Neural crest cell (in vitro differentiated cells): Measurements from ENCODE around the gene GCNT1. TPM values are rescaled to one million over a fixed set of nuclear protein-coding genes. Genes with fewer than 3 reads are reported as not detected.

Source experiments
- DNase-seq: peaks from one replicate; pipeline ENCODE4 v3.0.0; 2021; ENCODE audit warnings: low read depth, mixed read lengths, low spot score
- H3K27ac Mint-ChIP-seq: one replicate; pipeline ENCODE4 v1.8.0; 2021; ENCODE audit warnings: mild to moderate bottlenecking, mixed read lengths; ENCODE audit not compliant: unreplicated experiment
- H3K27me3 Mint-ChIP-seq: 2 replicates; pipeline ENCODE4 v1.8.0; 2021; ENCODE audit warnings: low read depth, mild to moderate bottlenecking, mixed read lengths
- H3K36me3 Mint-ChIP-seq: 2 replicates; pipeline ENCODE4 v1.8.0; 2021; ENCODE audit warnings: low read depth, mild to moderate bottlenecking, mixed read lengths
- H3K4me1 Mint-ChIP-seq: 2 replicates; pipeline ENCODE4 v1.8.0; 2021; ENCODE audit warnings: mixed read lengths
- H3K4me3 Mint-ChIP-seq: one replicate; pipeline ENCODE4 v1.8.0; 2021; ENCODE audit warnings: mild to moderate bottlenecking, mixed read lengths
- H3K9me3 Mint-ChIP-seq: 2 replicates; pipeline ENCODE4 v1.8.0; 2021; ENCODE audit warnings: mixed read lengths
- total RNA-seq: library from RNA; stranded (reverse); gene quantifications from 2 replicates; pipeline ENCODE4 v1.2.1, GENCODE V29; 2021
- TF ChIP-seq, protein P1 (sequence below): fragments of 200-600 bp; sonication (generic); conservative IDR thresholded peaks from 2 replicates; pipeline ENCODE4 v1.5.0; 2021; ENCODE audit warnings: antibody characterized with exemption, mild to moderate bottlenecking

GCNT1 gene
- total RNA-seq, 1 donor from 2014 or later, result 1.6 TPM

DNA sequence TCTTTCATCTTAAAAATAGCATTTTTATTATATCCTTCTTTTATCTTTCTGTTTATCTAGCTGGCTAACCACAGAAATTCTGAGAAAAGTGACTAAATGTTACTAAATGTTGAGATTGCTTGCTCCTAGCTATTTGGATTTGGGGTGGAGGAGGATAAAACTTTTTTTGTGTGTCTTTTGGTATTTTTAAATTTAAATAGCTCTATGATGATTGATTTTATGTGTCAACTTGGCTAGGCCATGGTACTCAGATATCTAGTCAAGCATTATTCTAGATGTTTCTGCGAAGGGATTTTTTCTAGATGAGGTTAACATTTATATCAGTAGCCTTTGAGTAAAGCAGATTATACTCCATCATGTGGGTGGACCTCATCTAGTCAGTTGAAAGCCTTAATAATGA is 75.0 kb downstream of the GCNT1 start:
- no peak for DNase-seq
- Mint-ChIP-seq H3K4me3 (no peak overlapping the region), H3K36me3 (no peaks in the 10 kb centered on the region), H3K27ac (no peak overlapping the region), H3K9me3 (peaks cover 3% of the 10 kb centered on the region), H3K27me3 (no peaks in the 10 kb centered on the region), H3K4me1 (peaks cover 9% of the 10 kb centered on the region)
- TF ChIP-seq, protein P1, sequence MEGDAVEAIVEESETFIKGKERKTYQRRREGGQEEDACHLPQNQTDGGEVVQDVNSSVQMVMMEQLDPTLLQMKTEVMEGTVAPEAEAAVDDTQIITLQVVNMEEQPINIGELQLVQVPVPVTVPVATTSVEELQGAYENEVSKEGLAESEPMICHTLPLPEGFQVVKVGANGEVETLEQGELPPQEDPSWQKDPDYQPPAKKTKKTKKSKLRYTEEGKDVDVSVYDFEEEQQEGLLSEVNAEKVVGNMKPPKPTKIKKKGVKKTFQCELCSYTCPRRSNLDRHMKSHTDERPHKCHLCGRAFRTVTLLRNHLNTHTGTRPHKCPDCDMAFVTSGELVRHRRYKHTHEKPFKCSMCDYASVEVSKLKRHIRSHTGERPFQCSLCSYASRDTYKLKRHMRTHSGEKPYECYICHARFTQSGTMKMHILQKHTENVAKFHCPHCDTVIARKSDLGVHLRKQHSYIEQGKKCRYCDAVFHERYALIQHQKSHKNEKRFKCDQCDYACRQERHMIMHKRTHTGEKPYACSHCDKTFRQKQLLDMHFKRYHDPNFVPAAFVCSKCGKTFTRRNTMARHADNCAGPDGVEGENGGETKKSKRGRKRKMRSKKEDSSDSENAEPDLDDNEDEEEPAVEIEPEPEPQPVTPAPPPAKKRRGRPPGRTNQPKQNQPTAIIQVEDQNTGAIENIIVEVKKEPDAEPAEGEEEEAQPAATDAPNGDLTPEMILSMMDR, result no peak

- TF ChIP-seq, protein P1, result no peak
- DNase-seq, result no peak
- peaks cover 2% of the 10 kb centered on the region for H3K9me3 Mint-ChIP-seq
- H3K27ac Mint-ChIP-seq, result no peak overlapping the region
- H3K4me1 Mint-ChIP-seq, result peaks cover 9% of the 10 kb centered on the region
- H3K27me3 Mint-ChIP-seq, result no peaks in the 10 kb centered on the region
- no peak overlapping the region for H3K4me3 Mint-ChIP-seq
- H3K36me3 Mint-ChIP-seq, result no peaks in the 10 kb centered on the region
Observed at GRCh38 chr9:76537150-76537646, 78.2 kb downstream of the GCNT1 start.

DNA sequence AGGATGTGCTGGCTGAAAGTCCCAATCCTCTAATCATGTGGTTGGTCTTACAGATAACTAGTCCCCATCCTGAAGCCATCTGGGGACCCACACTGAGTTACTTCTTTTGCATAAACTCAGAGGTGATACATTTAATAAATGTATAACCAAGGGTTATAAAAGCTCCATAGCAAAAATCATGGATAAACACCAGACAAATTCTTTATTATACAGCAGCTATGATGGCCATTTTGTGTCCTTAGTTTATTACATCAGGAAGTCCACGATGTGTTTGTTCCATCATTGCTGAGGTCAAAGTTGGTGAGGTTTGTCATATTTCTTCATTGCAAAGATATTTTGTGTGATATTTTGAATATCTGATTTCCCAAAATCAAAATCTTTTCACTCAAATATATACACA is 80.2 kb downstream of the GCNT1 start:
- TF ChIP-seq, protein P1, result no peak
- DNase-seq, result no peak
- Mint-ChIP-seq H3K27me3 (no peaks in the 10 kb centered on the region), H3K9me3 (no peaks in the 10 kb centered on the region), H3K36me3 (no peaks in the 10 kb centered on the region), H3K27ac (no peak overlapping the region), H3K4me1 (peaks cover 9% of the 10 kb centered on the region), H3K4me3 (no peak overlapping the region)

DNA sequence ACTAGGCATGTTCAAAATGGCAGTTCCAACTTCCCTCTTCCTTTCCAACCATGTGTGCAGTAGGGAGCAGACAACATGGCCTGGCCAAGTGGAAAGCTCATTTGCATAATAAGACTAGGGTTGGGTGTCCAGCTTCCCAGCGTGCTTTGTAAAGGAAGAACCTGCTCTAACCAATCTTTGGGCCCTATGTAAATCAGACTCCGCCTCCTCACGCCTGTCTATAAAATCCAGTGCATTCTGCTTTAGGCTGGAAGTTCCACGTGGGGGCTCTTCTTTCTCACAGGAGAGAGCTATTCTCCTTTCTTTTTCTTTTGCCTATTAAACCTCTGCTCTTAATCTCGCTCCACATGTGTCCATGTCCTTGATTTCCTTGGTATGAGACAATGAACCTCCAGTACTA is 83.4 kb downstream of the GCNT1 start:
- Mint-ChIP-seq H3K27ac (no peak overlapping the region), H3K4me3 (no peak overlapping the region), H3K36me3 (no peaks in the 10 kb centered on the region), H3K27me3 (no peaks in the 10 kb centered on the region), H3K9me3 (peaks cover 2% of the 10 kb centered on the region), H3K4me1 (peaks cover 8% of the 10 kb centered on the region)
- DNase-seq, result no peak
- TF ChIP-seq, protein P1, result no peak

DNA sequence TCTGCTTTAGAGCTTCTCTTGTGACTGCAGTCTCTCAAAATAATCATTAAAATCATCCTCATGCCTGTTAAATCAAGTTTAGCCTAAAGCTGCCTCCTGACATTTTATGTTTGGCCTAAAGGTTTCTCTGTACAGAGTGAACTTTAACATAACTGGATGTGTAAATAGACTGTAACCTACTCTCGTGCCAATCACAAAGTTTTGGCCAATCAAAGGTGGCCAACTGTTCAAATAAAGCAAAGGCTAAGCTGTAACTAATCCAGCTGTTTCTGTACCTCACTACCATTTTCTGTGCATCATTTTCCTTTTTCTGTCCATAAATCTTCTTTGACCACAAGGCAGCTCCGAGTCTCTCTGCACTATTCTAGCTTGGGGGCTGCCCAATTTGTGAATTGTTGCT is 86.2 kb downstream of the GCNT1 start:
- Mint-ChIP-seq H3K4me3 (no peak overlapping the region), H3K27ac (no peak overlapping the region), H3K27me3 (no peaks in the 10 kb centered on the region), H3K9me3 (peaks cover 2% of the 10 kb centered on the region), H3K36me3 (no peaks in the 10 kb centered on the region), H3K4me1 (no peaks in the 10 kb centered on the region)
- no peak for DNase-seq
- TF ChIP-seq, protein P1, result no peak

DNA sequence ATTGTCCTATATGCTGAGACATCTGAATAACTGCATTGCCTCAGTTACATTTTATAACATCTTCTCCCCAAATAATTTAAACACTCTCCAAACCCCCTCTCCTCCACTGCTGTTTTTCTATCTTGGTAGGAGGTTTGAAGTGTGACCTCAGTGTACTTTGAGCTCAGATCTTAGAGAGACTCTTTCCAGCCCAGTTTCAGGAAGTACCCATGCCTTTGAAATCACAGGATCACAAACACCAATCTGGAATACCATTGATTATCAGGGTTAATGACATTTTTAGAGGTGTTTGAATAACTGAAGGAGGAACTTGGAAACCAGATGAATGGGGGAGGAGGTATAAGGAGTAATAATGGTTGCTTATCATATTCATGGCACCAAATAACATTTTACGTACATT is 93.2 kb downstream of the GCNT1 start:
- no peak for DNase-seq
- Mint-ChIP-seq H3K27me3 (no peaks in the 10 kb centered on the region), H3K27ac (no peak overlapping the region), H3K4me3 (no peak overlapping the region), H3K4me1 (no peaks in the 10 kb centered on the region), H3K9me3 (no peaks in the 10 kb centered on the region), H3K36me3 (no peaks in the 10 kb centered on the region)
- TF ChIP-seq, protein P1, result no peak
